PFSK-1 (cell line): ENCODE data around the gene MRPL17.

Experiments
- FOXP2 ChIP-seq: optimal IDR thresholded peaks from 2 replicates; pipeline ENCODE3; 2011; ENCODE audit warnings: borderline replicate concordance, control low read depth, inconsistent platforms; ENCODE audit not compliant: insufficient read depth; ENCODE audit errors: extremely low read length, extremely low read depth
- POLR2AphosphoS5 ChIP-seq: IDR thresholded peaks from 2 replicates; pipeline ENCODE4 v1.6.1; 2012; ENCODE audit warnings: low read depth, mild to moderate bottlenecking, control low read depth, low read length, moderate library complexity
- SIN3A ChIP-seq: IDR thresholded peaks from 2 replicates; pipeline ENCODE4 v1.6.1; 2012; ENCODE audit warnings: mild to moderate bottlenecking, low read length, moderate library complexity, borderline replicate concordance; ENCODE audit not compliant: insufficient read depth
- TAF1 ChIP-seq: IDR thresholded peaks from 2 replicates; pipeline ENCODE4 v1.6.1; 2012; ENCODE audit warnings: low read length, control low read depth, borderline replicate concordance; ENCODE audit not compliant: insufficient read depth
- TF ChIP-seq, protein P1 (sequence below), 2 experiments: IDR thresholded peaks; 2 replicates each; pipeline versions ENCODE4 v1.6.1 to v1.8.0; 2011 to 2012; ENCODE audit warnings: low read depth in 2 of 2, low read length in 2 of 2, control low read depth in 1 of 2, inconsistent platforms in 1 of 2, mild to moderate bottlenecking in 1 of 2, moderate library complexity in 1 of 2; ENCODE audit not compliant: insufficient read depth in 1 of 2

The MRPL17 gene

DNA sequence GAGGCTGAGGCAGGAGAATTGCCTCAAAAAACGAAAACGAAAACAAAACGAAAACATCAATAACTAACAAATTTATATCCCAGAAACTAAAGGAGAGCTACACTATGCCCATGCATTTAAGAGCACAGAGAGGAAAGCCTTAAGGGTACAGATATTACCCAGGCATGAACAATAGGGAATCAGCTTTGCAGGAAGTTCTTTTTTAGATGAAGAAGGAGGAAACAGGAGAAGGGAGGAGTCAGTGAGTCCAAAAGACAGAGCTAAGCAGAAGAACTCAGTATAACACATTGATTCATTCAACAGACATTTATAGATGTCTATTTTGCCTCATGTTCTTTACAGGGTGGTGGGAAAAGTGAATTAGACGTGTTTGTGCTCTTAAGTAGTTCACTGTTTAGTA, 8.3 kb downstream of the MRPL17 start:
- no peak for TF ChIP-seq FOXP2
- no peak for TF ChIP-seq POLR2AphosphoS5
- TF ChIP-seq TAF1: no peak
- TF ChIP-seq, protein P1, sequence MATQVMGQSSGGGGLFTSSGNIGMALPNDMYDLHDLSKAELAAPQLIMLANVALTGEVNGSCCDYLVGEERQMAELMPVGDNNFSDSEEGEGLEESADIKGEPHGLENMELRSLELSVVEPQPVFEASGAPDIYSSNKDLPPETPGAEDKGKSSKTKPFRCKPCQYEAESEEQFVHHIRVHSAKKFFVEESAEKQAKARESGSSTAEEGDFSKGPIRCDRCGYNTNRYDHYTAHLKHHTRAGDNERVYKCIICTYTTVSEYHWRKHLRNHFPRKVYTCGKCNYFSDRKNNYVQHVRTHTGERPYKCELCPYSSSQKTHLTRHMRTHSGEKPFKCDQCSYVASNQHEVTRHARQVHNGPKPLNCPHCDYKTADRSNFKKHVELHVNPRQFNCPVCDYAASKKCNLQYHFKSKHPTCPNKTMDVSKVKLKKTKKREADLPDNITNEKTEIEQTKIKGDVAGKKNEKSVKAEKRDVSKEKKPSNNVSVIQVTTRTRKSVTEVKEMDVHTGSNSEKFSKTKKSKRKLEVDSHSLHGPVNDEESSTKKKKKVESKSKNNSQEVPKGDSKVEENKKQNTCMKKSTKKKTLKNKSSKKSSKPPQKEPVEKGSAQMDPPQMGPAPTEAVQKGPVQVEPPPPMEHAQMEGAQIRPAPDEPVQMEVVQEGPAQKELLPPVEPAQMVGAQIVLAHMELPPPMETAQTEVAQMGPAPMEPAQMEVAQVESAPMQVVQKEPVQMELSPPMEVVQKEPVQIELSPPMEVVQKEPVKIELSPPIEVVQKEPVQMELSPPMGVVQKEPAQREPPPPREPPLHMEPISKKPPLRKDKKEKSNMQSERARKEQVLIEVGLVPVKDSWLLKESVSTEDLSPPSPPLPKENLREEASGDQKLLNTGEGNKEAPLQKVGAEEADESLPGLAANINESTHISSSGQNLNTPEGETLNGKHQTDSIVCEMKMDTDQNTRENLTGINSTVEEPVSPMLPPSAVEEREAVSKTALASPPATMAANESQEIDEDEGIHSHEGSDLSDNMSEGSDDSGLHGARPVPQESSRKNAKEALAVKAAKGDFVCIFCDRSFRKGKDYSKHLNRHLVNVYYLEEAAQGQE (IDR thresholded peaks at IDR 0.05; ENCODE audit: insufficient read depth in 1 of 2, low read depth in 2 of 2, low read length in 2 of 2): no peak
- TF ChIP-seq SIN3A: no peak

DNA sequence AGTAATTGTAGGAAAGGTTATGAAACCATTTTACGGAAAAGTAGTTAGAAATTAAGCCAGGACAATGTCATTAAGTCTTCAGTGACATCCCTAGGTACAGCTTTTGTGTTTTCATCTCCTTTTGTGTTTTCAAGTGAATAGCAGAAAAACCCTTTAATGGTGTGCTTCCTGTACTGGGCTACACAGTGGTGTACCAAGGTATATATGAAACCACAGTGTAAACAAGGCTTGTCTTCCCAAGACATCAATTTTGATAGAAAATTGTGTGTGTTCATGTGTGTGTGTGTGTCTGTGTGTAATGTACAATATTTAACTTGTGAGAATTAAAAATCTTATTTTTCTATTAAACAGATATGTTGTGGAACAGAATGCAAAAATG, 8.9 kb downstream of the MRPL17 start:
- TF ChIP-seq POLR2AphosphoS5 (no peak), SIN3A (no peak), FOXP2 (no peak), TAF1 (no peak)
- TF ChIP-seq, protein P1 (IDR thresholded peaks at IDR 0.05; ENCODE audit: insufficient read depth in 1 of 2, low read depth in 2 of 2, low read length in 2 of 2): no peak

DNA sequence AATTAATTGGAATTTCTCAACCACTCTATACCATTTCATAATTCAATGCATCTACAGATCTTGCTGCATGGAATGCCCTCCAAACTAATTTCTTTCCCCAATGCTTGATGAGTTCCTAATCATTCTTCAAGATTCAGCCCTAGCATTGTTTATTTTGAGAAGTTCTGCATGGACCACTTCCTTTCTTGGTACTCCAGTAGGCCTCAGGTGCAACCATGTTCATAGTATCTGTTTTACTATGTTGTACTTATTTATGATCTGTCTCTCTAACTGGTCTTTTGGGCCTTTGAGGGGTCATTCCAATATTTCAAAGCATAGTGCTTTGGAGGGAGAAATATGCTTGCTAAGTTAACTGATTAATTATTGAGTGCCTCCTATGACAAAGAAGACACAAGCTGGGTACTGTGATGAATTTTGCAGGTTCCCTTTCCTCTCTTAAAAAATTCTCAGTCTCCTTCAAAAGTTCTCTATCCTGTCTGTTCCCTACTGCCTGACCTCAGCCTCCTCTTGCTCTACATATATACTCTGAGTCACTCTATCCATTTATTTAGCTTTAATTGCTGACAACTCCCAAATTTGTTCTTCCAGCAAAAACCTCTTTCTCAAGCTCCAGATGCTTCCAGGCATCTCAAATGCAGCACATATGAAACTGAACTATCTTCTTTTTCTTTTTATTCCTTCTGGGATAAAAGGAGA, 9.5 kb downstream of the MRPL17 start:
- TF ChIP-seq TAF1 (no peak), SIN3A (no peak), POLR2AphosphoS5 (no peak), FOXP2 (no peak)
- TF ChIP-seq, protein P1 (IDR thresholded peaks at IDR 0.05; ENCODE audit: insufficient read depth in 1 of 2, low read depth in 2 of 2, low read length in 2 of 2): no peak

DNA sequence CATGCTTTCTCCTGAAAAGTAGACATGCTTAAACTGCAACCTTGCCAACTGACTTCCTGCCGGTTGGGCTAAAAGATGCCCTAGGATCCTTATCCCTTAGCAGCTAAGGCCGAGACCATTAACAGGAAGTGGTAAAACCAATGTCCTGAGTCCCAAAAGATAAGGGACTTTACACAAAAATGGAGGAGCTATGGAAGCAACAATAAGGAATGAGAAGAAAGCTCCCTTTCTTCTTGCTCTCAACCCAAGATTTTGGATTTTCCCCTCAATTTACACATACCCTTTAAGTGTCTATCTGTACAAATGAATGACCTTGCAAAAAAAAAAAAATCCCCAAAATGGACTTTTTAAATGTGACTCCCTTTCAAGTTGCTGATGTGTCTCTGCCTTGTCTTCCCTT, 11.1 kb downstream of the MRPL17 start:
- no peak for TF ChIP-seq POLR2AphosphoS5
- no peak for TF ChIP-seq TAF1
- no peak for TF ChIP-seq FOXP2
- TF ChIP-seq SIN3A: no peak
- TF ChIP-seq, protein P1 (IDR thresholded peaks at IDR 0.05; ENCODE audit: insufficient read depth in 1 of 2, low read depth in 2 of 2, low read length in 2 of 2): no peak
